ACHN (cell line): ENCODE measurements around the gene FAM228A.
"Not testable (repeated sequence)": the region's sequence is repeated elsewhere in the genome, so short reads cannot be mapped to it uniquely, and the experiment has no call there.

Experiments used
- DNase-seq: peaks from one replicate; pipeline ENCODE4 v3.0.0-alpha.2; 2015
- in situ Hi-C: cut with HindIII; loops from 2 replicates; pipeline ENCODE4 v1.10.0; 2017; ENCODE audit warnings: low sequenced_read_pairs, low pct_ligation_motif_present, low pct_unique_long_range_greater_than_20kb

The FAM228A gene

DNA sequence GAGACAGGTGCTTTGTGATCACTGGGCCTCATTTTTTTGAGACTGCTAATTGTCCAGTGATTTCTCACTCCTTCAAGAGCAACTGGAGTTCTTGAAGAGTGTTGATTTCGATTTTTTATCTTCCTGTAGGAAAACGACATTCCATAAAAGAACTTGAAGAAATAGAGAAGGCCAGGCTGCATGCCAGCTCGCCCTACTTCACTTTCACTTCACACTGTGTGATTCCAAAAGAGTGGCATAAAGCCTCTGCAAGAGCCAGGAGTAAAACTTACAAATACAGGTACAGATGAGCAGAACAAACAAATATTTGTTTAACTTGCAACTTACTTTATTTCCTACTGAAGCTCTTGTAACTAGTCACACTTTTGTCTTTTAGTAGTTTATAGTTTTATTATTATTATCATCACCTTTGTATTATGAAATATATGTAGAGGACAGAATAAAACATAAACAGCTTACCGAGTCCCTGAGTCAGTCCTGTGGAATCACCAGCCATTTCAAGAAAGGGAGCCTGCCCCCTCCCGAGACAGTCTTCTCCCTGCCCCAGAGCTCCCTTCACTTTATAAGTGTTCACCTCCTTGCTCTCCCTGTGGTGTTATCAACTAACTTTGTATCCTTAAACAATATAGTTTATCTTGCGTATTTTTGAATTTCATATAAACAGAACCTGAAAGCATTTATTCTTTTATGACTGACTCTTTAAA is 8.7 kb downstream of the FAM228A start:
- in situ Hi-C loops, result no loop called here
- DNase-seq, result no peak

DNA sequence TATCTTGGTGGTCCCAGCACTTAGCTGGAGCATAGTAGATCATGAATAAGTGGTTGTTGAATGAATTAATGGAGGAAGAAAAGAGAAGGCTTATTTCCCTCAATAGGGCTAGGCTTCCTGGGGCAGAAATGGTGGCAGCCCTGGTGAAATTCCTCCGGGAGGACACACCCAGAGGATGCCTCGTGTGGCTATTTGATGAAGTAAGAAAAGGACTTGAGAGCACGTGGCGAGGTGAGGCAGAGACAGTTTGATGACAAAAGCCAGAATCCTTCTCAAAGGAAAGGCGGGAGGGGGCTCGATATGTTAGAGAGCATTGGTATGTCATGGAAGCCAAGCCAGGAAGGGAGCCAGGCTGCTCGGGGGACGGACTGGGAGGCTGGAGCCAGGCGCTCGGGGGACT is 14.7 kb downstream of the FAM228A start:
- in situ Hi-C loops, result no loop called here

DNA sequence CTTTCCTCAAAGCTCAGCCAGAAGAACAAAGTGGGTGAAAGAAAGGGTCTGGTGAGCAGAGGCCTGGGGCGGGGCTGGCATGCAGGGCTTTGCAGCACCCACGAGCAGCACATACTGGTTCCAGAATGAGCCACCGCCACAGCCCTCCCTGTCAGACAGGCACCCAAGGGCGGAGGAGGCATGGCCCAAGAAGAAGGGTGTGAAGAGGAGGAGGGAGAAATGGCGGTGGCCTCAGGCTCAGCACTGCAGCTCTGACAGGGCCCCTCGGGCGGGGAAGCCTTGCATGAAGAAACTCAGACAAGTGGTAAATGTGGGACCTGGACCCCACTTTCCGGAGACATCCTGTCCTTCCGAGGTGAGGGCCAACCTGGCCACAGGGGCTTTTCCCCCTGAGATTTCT is 15.7 kb downstream of the FAM228A start:
- DNase-seq, result no peak
- in situ Hi-C loops, result no loop called here

More for the DNA sequence above, 14.7 kb downstream of the FAM228A start:
- no peak for DNase-seq

DNA sequence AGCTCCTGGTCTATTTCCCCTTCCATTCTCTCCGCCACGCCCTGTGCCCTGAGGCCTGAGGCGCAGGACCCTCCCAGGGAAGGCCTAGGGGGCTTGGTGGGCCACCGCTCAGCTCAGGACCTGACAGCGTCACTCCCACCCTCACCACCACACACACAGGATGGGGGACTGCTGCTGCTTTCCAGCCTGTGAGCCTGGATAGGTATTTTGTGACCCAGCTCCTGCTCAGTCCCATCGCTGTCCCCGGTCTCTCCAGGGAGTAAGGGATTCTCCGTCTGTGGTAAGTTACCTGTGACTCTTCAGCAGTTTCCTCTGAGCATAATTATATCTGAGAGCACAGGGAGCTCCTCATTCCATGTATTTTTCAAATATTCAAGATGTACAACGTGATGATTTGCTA is 16.3 kb downstream of the FAM228A start:
- DNase-seq, result no peak
- in situ Hi-C loops, result no loop called here

DNA sequence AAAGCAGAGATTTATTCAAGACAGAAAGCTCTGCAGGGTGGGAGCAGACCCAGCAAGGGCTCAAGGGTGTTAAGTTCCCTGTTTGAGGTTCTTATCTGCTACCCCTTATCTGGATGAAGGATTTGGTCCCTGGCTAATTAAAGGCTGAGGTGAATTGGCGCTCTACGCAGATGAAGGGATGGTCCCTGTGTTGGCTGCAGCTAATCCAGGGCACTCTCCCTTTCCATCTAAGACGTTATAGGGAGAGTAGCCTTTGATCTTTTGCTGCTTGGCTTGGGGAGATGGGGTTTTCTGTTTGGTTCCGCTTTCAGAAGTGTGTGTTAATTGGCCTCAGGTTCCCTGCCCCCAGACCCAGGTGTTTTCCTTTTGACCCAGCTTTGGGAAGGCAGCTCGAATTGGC is 17.0 kb downstream of the FAM228A start:
- no peak for DNase-seq
- in situ Hi-C loops, result no loop called here

DNA sequence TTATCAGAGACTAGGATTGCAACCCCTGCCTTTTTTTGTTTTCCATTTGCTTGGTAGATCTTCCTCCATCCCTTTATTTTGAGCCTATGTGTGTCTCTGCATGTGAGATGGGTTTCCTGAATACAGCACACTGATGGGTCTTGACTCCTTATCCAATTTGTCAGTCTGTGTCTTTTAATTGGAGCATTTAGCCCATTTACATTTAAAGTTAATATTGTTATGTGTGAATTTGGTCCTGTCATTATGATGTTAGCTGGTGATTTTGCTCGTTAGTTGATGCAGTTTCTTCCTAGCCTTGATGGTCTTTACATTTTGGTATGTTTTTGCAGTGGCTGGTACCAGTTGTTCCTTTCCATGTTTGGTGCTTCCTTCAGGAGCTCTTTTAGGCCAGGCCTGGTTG is 22.4 kb downstream of the FAM228A start:
- in situ Hi-C loops, DNase-seq: not testable (repeated sequence)

DNA sequence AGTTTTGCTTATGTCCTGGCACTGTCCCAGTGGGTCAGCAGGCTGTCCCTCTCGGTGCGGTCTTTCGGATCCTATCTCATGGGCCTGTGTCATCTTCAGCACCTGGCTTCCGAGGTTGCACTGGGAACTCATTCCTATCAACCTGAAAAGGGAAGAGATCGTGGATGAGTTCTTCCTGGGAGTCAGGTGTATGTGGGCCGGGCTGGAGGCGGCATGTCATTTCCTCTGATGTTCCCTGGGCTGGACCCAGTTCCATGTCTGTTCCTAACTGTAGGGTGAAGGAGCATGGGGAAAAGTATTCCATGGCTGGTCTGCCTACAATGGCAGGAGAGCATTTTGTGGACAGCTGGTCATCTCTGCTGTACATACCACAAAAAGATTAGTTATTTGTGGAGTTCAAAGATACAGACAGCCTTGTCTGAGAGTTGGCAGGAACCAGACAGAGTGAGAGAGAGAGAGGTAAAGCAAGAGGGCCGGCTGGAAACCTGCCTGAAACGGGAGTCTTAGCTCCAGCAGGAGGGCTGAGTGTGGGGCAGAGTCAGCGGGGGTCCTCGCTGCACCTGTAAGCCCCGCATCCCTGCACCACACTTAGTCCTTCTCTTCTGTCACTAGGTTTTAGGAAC is 25.2 kb downstream of the FAM228A start:
- in situ Hi-C loops, result no loop called here
- no peak for DNase-seq

DNA sequence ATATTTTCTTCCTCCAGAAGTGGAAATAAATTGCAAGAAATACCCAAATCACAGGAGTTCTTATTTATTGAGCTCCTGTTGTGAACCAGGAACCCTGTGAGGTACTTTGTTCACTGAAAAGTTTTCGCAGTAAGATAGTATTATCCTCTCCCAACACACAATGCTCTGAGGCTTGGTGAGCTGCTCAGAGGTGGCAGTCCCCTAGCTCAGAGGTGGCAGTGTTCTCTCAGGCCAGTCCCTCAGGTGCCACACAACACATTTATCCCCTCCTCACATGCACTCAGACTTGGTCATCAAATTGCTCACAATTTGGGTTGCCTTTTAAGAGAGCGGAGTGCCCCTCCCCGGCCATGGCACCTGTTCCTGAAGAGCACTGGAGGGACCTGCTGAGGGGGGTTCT is 25.9 kb downstream of the FAM228A start:
- no peak for DNase-seq
- in situ Hi-C loops, result no loop called here

DNA sequence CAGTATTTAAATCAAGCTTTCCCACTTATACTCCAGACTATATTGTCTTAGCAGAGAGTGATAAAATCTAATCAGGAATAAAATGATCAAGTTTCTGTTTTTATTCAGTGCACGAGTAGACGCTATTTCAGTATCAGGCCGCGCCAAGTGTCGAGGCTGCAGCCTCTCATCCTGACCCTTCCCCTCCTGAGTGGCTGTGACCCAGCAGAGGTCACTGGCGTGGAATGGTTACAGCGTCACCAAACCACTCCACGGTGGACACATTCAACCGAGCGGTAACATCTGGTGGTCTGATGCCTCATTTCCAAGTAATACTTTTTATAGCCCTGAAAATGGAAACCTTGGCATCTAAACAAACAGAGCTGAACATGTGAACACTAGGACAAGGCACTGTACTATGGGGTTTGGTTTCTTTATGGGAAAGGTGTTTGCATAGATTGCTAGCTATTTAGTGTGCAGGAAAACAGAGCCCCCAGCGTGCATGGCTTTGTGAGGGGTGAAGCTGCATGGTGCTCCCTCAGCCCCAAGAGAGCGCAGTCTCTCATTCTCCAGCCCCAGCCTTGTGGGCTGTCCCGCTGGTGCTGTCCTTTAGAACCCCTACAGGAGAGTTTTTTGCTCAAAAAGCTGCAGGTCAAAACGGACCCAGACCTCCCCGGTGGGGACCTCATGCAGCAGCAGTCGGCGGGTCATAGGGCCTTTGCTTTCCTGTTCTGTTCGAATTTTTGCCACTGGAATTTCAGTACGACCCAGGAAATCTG is 28.4 kb downstream of the FAM228A start:
- in situ Hi-C loops, result no loop called here
- DNase-seq, result no peak

DNA sequence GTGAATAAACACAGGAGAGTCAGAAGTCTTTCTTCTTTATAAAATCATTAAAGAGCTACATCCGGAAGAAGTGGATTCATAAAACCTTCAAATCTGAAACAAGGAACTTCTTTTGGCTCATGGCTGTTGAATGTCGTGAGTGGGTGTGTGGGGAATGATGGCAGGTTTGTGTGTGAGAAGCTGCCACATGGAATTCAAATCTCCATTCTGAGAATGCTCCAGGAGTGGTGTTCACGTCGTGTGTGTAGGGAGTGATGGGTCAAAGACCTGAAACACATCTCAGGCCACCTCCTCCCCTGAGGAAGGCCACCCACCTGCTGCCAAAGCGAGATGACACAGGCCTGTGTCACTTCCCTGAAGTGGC is 28.9 kb downstream of the FAM228A start:
- in situ Hi-C loops, result no loop called here
- DNase-seq, result no peak

DNA sequence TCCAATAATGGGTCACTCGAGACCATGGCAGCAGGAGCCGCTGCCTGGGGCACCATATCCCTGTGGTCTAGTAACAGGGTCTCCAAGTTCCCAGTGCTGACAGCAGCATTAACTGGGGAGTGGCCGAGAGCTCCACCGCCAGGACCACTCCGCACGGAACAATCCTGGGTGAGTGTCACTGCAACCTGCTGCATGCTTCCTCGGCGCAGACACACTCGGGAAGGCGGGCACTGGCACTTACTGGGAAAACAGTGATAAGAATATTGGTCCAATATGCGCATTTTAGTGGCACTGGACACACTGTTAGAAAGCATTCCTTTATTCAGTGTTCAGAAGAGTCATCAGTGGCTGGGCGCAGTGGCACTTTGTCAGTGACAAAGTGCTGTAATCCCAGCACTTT is 29.7 kb downstream of the FAM228A start:
- no peak for DNase-seq
- in situ Hi-C loops, result no loop called here

DNA sequence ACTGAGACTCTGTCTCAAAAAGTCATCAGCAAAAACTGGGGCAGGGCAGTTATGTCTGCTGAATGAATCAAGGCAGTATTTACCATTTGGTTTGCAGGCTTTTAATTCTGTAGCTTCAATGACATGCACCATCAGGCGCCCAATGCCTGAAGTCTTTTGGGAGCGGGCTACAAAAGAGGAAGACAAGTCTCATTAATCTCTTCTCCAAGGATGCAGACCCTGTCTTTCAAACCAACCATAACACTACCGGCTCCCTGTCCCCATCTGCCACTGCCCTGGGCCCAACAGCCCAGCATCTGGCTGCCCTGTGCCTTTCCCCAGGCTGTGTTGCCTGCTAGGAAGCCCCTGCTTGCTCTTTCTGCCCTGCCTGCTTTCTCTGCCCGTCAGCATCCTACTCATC is 30.3 kb downstream of the FAM228A start:
- DNase-seq, result no peak
- in situ Hi-C loops, result no loop called here

DNA sequence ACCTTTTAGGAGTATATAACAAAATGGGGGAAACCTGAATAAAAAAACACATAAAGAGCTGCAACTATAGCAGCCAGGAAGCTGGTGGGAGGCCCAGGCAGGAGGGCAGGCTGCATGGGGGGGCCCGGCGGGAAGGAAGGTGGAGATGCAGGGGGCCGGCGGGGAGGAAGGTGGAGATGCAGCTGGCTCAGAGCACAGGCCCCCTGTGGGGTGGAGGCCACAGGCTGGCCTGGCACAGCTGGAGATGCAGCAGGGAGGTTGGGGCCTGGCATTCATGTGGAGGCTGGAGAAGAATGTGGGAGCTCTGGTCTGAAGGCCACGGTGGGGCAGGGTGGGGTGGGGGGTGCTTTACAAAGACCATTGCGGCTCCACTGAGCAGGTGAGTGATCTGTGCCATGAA is 31.4 kb downstream of the FAM228A start:
- no peak for DNase-seq
- in situ Hi-C loops, result no loop called here

DNA sequence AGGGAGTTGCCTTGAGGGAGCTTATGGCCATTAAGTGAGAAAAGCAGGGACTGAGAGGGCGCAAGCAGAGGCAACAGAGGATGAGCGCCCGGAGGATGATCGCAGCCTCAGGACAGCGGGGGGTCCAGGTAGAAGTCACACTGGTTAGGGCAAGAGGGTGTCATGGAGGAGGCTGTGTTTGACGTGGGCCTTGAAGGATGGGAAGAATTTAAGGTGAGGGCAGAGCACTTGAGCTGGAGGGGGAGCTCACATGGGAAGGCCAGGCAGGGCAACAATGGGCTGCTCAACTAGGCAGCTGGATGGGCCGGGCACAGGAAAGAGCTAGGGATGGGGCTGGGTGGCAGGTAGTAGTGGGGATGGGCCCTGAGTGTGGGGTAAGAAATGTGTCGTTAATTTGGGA is 31.9 kb downstream of the FAM228A start:
- DNase-seq, result no peak
- in situ Hi-C loops, result no loop called here

DNA sequence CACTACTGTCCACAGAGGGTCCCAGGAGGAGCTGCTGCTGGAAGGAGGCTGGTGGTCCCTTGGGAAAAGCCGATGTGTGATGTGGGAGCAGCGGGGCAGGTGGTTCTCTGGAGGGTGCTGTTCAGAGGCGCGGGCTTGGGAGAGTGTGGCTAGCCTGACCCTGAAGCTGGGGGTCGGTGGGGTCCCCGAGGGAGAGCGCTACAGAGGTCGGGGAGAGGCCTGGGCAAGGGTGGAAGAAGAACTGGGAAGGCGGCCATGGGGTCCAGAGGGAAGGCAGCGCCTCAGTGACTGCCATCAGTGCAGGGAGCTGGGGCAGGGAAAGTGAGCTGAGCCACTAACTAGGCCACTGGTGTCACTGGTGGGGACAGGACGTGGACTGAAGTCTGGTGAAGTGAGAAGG is 32.5 kb downstream of the FAM228A start:
- in situ Hi-C loops, result no loop called here

DNA sequence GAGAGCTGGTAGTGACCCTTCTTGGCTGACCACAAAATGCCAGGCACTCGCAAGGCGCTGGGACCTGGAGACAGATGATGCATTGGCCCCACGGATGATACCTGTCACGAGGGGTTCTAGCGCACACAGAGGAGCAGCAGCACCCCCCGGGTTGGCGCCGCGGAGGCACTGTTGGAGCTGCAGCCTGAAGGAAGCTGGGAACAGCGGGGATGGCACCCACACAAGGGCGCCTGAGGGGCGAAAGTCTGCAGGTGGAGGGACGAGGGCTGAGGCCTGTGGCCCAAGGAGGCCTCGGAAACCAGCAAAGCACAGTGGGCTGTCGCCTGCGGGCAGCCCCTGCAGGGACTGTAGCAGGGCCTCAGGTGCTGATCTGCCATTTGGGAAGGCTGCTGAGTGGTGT is 33.6 kb downstream of the FAM228A start:
- no peak for DNase-seq
- in situ Hi-C loops, result no loop called here

More for the DNA sequence above, 32.5 kb downstream of the FAM228A start:
- DNase-seq, result no peak

DNA sequence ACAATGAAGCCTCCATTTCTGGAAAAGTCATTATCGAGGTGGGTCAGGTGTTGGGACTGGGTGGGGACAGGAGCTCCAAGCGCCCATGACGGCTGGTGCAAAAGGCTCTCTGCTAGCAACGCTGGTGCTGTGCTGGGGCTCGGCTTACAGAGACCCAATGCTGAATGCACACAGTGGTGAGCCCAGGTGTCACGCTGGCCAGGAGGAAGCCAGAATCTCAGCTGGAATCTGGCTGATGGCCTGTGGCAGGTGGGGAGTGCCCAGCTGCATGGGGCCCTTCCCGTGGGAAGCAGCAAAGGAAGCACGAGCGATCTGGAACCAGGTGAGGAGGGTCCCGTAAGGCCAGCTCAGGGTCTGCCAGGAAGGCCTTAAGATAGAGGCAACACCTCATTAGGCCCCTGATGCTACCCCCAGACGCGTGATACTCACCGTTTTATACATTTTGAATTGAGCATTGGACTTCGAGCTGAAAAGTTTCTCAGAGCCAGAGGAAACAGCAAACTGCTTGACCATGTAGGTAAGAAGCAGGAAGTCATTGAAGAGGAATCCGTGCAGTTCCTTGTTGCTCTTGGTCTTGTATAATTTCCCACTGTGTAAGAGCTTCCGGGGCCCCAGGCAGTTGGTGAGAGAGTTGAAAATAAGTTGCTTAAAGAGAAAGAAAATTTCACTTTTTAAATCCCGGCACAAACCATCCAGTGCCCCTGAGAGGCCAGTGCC is 34.7 kb downstream of the FAM228A start:
- in situ Hi-C loops, result no loop called here
- no peak for DNase-seq

DNA sequence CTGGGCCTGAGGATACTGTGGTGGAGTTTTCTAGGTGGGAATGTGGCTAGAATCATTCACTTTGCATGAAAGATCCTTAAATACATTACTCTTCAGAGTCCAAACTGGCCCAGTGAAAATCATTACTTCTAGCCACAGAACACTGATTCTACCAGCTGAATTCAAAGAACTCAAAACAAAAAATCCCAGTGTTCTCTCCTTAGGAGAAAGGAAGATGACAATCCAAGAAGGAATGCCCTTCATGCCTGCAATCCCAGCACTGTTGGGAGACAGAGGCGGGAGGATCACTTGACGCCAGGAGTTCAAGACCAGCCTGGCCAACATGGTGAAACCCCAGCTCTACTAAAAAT is 35.2 kb downstream of the FAM228A start:
- in situ Hi-C loops, result no loop called here

DNA sequence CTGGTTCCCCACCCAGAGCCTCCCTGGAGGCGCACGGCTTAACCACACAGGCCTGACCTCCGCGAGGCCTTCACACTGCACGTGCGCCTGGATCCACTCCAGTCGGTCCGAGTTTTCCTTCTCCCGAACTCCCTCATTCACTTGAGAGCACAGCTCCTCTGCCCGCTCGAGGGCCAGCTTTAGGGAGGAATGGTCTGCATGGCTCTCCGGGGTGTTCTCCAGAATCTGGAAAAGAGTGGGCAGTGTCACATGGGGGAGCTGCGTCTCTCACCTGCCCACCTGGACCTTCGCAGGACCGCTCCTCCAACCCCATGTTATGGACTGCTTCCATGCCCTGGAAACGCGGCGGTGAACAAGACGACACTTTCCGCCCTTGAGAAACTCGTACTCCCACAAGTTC is 35.9 kb downstream of the FAM228A start:
- in situ Hi-C loops, result no loop called here
- DNase-seq, result no peak

More for the DNA sequence above, 35.2 kb downstream of the FAM228A start:
- DNase-seq, result no peak
